GM12872 (cell line): ENCODE results near the gene MBLAC1.

ENCODE experiments used
- TF ChIP-seq, protein P1 (sequence below): IDR thresholded peaks from 3 replicates; pipeline ENCODE4 v1.5.1; 2011; ENCODE audit warnings: low read depth, mild to moderate bottlenecking, low read length, moderate library complexity; ENCODE audit not compliant: insufficient read depth

Gene MBLAC1

DNA sequence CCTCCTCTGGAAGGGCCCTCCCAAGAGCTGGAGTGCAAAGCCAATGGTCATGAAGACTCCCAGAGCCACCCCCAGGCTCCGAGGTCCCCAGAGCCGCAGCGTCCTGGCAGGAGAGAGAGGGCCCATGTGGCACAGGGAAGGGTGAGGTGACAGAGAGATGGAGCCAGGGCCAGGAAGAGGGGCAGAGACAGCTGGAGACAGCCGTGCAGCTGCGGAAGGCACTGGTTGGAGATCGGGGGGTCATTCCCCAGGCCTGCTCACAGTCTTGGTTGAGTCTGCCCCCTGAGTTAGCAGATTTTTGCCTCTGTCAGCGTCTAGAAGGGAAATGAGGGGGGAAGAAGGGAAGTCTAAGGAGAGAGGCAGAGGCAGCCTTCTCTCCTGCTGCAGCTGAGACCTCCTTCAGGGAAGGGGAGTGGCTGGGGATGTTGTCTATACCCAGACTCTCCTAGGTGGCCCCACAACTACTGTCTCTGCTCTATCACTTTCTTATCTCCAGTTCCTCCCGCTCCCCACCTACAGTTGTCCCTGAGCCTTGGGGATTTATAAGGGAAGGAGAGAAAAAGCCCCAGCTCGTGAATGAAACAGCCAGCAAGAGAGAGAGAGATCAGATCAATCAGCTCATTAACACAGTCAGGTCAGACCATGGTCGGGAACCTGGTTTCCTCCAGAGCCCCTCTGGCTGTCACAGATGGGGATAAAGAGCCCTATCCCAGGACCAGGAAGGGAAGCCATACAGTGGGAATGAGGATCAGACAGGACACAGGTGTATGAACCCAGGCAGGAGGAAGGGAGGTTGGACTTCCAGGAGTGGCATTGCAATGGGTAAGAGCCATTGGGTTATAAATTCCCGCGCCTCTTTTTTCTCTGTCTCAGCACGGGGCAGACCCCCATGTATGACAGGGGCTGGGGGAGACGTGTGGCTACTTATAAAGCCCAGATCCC lies 40.5 kb downstream of the MBLAC1 start:
- TF ChIP-seq, protein P1, sequence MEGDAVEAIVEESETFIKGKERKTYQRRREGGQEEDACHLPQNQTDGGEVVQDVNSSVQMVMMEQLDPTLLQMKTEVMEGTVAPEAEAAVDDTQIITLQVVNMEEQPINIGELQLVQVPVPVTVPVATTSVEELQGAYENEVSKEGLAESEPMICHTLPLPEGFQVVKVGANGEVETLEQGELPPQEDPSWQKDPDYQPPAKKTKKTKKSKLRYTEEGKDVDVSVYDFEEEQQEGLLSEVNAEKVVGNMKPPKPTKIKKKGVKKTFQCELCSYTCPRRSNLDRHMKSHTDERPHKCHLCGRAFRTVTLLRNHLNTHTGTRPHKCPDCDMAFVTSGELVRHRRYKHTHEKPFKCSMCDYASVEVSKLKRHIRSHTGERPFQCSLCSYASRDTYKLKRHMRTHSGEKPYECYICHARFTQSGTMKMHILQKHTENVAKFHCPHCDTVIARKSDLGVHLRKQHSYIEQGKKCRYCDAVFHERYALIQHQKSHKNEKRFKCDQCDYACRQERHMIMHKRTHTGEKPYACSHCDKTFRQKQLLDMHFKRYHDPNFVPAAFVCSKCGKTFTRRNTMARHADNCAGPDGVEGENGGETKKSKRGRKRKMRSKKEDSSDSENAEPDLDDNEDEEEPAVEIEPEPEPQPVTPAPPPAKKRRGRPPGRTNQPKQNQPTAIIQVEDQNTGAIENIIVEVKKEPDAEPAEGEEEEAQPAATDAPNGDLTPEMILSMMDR, result no peak

DNA sequence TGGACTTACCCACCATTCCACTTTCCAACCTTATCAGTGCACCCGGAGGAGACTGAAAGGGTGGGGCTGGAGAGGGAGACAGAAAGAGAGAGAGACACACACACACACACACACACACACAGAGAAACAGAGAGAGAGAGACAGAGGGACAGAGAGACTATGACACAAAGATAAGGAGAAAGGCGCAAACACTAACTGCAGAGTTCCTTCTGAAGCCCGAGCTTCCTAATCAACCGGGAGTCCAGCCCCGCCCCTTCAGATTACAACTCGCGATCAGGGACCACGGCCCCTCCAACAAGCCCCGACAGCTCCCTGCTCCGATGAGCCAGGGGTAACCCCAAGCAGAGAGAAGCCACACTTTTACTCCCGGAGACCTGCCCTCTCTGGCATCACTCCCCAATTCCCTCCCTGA lies 41.2 kb downstream of the MBLAC1 start:
- TF ChIP-seq, protein P1, result no peak

DNA sequence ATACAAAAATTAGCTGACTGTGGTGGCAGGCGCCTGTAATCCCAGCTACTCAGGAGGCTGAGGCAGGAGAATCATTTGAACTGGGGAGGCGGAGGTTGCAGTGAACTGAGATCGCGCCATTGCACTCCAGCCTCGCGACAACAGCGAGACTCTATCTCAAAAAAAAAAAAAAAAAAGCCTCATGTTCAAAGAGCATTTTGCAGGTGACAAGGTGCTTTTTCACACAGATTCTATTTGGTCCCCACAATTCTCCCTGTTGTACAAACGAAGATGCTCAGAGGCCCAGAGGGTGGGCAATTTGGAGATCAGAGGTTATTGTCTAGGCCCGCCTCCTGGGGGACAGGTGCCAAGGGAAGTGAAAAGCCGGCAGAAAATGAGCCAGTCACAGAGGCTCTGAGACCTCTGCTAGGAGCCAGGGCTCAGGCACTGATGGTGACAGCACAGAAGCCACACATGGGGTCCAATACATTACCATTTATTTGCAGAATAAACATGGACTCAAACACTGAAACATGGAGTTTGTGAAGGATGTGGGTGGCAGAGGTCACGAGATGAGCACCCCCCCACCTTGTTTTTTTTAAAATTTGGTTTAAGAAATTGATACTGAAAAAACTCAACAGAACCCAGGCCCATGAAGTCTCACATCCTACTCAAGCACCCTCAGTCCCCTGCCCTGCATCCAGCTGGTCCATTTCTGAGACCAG lies 42.5 kb downstream of the MBLAC1 start:
- TF ChIP-seq, protein P1, result no peak

DNA sequence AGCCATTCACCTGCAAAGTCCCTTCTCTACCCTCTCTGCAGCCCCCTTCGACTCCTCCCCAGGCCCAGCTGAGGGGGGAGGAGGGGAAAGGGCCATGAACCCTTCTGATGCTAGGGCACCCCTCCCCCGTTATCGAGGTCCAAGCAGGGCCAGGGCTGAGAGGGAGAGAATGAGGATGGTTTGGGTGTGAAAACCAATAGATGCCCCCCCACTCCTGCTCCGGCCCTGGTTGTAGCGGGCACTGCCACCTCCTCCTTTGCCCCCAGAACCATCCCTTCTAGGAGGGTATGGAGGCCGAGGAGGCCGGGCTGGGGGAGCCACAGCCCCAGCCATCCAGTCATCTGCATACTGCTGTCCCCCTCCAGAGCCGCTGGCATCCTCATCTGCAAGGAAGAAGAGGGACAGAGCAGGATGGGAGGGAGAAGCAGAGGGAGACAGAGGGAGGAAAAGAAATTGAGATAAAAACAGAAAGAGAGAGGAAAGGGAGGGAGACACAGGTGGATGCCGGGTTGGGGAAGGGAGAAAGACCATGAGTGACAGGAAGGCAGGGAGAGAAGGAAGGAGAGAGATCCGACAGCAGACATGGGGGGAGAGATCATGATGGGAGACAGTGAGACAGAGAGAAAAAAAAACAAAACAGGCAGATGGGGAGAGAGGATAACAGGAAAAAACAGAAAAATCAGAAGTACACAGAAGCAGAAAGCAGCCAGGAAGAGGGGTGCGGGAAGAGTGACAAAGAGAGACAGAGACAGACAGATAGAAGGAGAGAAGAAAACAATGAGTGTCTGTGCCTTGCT lies 43.5 kb downstream of the MBLAC1 start:
- TF ChIP-seq, protein P1, result no peak

DNA sequence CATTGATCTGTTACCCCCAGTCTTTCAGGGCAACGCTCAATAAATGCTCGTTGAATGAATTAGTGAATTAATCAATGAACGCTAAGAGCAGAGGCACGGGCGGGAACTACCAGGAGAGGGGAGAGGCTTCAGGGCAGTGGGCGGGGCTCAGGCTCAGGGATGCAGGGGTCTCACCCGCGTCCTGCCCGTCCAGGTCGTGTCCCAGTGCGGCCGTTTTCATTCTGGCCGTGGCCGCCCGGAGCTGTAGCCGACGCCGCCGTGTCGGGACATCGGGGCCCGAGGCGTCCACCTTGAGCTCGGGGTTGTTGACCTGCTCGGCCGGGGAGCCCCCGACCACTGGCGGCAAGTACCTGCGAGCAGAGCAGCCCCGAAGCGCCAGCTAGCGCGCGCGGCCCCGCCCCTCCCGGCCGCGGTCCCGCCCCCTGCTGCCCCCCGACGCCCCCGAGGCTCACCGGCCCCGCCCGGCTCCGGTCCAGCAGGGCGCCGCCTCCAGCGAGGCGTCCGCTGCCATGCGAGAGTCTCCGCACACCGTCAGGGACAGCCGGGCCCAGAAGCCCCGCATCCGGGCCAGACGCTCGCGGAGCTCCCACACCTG lies 44.4 kb downstream of the MBLAC1 start:
- TF ChIP-seq, protein P1, result no peak

DNA sequence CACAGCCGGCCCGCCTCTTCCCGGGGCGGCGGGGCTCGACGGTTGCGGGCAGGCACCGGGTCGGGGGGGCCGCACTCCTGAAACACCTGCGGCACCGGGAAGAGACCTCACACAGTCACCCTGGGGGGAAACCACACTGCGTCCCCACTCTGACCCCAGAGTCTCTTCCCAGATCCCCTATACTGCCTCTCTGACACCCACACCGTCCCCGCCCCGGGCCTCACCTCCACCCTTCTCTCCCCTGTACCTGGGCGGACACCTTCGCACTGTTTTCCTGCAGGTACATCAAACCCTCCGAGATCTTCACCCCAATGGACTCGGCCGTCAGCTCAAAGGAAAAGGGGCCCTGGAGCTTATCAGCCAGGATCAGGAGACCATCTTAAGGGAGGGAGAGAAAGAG lies 45.1 kb downstream of the MBLAC1 start:
- TF ChIP-seq, protein P1, result no peak
